Stomach smooth muscle (tissue), 2 donors: ENCODE data around the gene ADARB1.

Experiments used
- H3K27ac ChIP-seq: one replicate; pipeline ENCODE4 v1.7.0; 2013; ENCODE audit warnings: mild to moderate bottlenecking, low read length, inconsistent platforms
- H3K27me3 ChIP-seq, 2 donors: one replicate each; pipeline ENCODE4 v1.7.0; 2013; ENCODE audit warnings: low read length in 2 of 2; ENCODE audit not compliant: insufficient read depth in 2 of 2, control insufficient read depth in 1 of 2
- H3K36me3 ChIP-seq, 2 donors: one replicate each; pipeline ENCODE4 v1.7.0; 2013; ENCODE audit warnings: low read length in 2 of 2; ENCODE audit not compliant: control insufficient read depth in 2 of 2, insufficient read depth in 2 of 2
- H3K4me1 ChIP-seq: one replicate; pipeline ENCODE4 v1.7.0; 2013; ENCODE audit warnings: low read length; ENCODE audit not compliant: control insufficient read depth, insufficient read depth
- H3K4me3 ChIP-seq, 2 donors: one replicate each; pipeline ENCODE4 v1.7.0; 2013; ENCODE audit warnings: low read length in 2 of 2
- H3K9ac ChIP-seq, 2 donors: one replicate each; pipeline ENCODE4 v1.7.0; 2013; ENCODE audit warnings: low read length in 2 of 2, mild to moderate bottlenecking in 1 of 2
- H3K9me3 ChIP-seq, 2 donors: one replicate each; pipeline ENCODE4 v1.7.0; 2013; ENCODE audit warnings: low read length in 2 of 2; ENCODE audit not compliant: control insufficient read depth in 2 of 2
- donor health status: healthy.
- donor health status: Pancreatic carcinoma.

The ADARB1 gene

DNA sequence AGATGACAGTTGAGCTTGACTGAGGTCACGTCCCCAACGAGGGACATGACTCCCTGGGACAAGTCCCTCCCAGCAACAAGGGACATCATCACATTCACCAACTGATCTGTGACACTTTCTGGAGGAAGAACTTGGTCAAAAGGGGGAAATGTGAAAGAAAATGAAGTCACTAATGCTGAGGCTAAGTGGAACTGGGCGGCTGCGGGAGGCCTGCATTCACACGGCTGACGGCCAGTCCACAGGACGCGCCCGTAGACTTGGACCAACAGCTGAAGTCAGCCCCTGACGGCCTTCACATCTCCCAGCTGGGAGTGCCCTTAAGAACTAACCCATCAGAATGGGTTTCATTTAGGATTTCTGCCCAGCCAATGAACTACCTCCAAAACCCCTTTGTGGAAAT, 186.7 kb downstream of the ADARB1 start:
- peaks cover 3 to 5% of the 10 kb centered on the region in 2 donors for H3K27me3 ChIP-seq
- H3K4me1 ChIP-seq = no peaks in the 10 kb centered on the region
- H3K27ac ChIP-seq = no peak overlapping the region
- H3K36me3 ChIP-seq = peaks cover 18 to 19% of the 10 kb centered on the region in 2 donors
- no peak overlapping the region for H3K4me3 ChIP-seq
- H3K9ac ChIP-seq = no peak overlapping the region
- no peaks in the 10 kb centered on the region for H3K9me3 ChIP-seq

DNA sequence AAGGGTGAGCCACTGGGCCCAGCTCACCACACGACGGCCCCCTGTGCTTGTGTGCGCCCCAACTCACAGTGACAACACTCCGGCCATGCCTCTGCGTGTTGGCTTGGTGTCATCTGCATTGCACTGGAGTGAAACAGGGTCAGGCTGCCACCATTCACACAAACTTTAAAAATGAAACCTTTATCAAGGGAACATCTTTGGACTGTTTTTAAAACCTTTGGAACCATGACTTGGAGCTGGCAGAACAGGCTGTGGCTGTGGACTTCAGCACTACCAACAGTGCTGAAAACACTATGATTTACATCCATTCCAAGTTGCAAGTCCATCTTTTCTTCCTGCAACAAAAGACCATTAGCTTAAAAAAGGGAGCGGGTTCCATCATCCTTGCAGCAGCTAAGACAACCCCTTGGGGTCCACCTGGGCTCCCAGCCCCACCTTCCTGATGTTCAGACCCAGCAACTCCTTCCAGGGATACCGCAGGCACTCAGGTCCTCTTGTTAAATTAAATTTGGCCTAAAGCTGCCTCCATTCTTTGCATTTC, 187.7 kb downstream of the ADARB1 start:
- H3K9ac ChIP-seq = no peak overlapping the region
- no peak overlapping the region for H3K4me3 ChIP-seq
- H3K4me1 ChIP-seq = no peaks in the 10 kb centered on the region
- peaks cover 28% of the 10 kb centered on the region in 2 donors for H3K36me3 ChIP-seq
- H3K27me3 ChIP-seq = peaks cover 2 to 3% of the 10 kb centered on the region in 2 donors
- H3K9me3 ChIP-seq = no peaks in the 10 kb centered on the region
- H3K27ac ChIP-seq = no peak overlapping the region

DNA sequence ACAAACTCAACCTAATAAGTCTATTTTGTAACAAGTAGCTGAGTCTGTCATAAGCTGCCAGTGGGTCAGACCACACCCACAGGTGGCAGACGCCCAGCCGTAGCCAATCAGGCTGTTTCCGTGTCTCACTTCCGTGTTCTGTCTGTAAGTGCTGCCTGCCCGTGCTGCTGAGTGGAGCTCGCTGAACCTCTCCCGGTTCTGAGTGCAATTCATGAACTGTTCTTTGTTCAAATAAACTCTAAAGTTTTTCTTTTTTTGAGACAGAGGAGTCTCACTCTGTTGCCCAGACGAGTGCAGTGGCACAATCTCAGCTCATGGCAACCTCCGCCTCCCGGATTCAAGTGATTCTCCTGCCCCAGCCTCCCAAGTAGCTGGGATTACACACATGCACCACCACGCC, 188.2 kb downstream of the ADARB1 start:
- H3K4me3 ChIP-seq = no peak overlapping the region
- H3K27ac ChIP-seq = no peak overlapping the region
- no peak overlapping the region for H3K9ac ChIP-seq
- no peaks in the 10 kb centered on the region for H3K9me3 ChIP-seq
- no peaks in the 10 kb centered on the region for H3K4me1 ChIP-seq
- no peaks in the 10 kb centered on the region for H3K27me3 ChIP-seq
- peaks cover 31 to 32% of the 10 kb centered on the region in 2 donors for H3K36me3 ChIP-seq

DNA sequence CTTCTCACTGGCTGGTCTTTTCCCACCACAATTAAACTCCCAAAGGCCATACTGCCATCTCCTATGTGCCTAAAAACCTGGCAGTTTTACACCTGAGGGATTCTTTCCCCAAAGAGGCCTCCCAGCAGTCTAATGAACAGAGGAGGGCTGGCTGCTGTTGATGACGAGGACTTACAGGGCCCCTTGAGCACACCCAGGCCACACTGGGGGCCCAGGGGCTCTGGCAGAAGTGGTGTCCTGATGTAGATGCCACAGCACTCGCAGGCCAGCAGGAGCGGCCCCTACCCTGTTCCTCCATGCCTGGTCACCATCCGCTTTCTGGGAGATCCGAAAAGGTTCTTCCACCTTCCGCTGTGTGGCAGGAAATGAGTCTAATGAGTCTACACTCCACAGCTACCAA, 189.2 kb downstream of the ADARB1 start:
- H3K4me3 ChIP-seq = no peak overlapping the region
- peaks cover 34% of the 10 kb centered on the region in 2 donors for H3K36me3 ChIP-seq
- H3K27ac ChIP-seq = no peak overlapping the region
- H3K9ac ChIP-seq = no peak overlapping the region
- H3K4me1 ChIP-seq = no peaks in the 10 kb centered on the region
- no peaks in the 10 kb centered on the region for H3K27me3 ChIP-seq
- no peaks in the 10 kb centered on the region for H3K9me3 ChIP-seq

DNA sequence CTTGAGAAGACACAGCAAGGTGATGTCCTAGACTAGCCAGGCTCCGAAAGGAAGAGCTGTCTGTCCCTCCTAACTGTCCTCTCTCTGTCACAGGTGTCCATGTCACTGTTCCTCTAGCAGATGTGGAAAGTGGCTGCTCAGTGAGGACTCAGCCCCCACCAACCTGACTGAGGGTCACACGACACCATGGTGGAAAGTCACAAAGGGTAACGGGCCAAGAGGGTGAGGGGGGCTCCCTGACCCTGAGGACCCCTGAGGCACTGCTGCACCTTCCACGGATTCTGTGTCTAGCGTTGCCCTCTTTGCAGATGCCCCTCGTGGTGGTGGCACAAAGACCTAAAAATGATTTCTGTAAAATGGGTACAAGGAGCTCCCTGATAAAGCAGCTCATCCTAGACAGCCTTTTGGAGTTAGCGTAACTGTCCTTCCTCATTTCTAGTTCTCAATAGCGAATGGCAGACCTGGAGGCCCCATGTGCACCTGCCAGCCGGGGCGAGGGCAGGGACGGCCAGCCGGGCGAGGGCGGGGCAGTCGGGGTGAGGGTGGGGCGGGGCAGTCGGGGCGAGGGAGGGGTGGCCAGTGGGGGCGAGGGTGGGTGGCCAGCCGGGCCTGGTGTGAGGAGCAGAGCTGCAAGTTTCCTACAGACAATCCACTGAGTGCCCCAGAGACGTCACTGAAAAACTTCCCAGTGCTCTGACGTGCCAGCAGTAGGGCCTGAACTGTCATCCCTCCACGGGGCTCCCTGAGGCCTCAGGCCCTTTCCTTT, 189.9 kb downstream of the ADARB1 start:
- Histone ChIP-seq H3K4me1 (no peaks in the 10 kb centered on the region), H3K36me3 (peaks cover 34% of the 10 kb centered on the region in 2 donors)

DNA sequence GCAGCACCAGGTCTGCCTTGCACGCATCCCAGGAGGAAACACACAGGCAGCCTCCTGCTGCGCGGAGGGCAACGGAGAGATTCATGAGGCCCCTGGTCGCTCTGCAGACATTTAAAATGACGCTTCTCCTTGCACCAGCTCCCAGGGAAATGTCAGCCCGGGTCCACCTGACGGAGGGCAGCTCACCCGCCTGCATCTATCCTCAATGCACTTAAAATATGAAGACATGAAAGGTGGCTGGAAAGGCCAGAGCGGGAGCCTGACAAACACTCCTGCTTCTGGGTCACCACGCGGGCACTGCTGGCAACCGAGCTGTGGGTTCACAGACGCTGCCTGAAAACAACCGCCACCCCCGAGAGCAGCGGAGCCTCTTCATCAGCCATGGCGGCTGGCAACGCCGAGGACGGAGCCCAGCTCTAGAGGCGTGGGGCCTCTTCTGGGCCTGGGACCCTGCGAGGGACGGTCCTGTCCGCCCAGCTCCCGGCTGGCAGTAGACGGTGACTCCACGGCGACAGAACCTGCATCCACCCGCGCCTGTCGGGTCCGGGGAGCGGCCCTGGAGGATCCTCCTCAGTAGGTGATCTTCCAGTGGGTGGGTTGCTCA, 190.6 kb downstream of the ADARB1 start:
- H3K36me3 ChIP-seq = peaks cover 34 to 37% of the 10 kb centered on the region in 2 donors
- H3K4me1 ChIP-seq = no peaks in the 10 kb centered on the region
- no peaks in the 10 kb centered on the region for H3K9me3 ChIP-seq
- no peaks in the 10 kb centered on the region for H3K27me3 ChIP-seq
- H3K9ac ChIP-seq = no peak overlapping the region
- H3K27ac ChIP-seq = no peak overlapping the region
- no peak overlapping the region for H3K4me3 ChIP-seq

More for the DNA sequence above, 189.9 kb downstream of the ADARB1 start:
- Histone ChIP-seq H3K27me3 (no peaks in the 10 kb centered on the region), H3K9ac (no peak overlapping the region), H3K27ac (no peak overlapping the region), H3K9me3 (no peaks in the 10 kb centered on the region), H3K4me3 (no peak overlapping the region)

DNA sequence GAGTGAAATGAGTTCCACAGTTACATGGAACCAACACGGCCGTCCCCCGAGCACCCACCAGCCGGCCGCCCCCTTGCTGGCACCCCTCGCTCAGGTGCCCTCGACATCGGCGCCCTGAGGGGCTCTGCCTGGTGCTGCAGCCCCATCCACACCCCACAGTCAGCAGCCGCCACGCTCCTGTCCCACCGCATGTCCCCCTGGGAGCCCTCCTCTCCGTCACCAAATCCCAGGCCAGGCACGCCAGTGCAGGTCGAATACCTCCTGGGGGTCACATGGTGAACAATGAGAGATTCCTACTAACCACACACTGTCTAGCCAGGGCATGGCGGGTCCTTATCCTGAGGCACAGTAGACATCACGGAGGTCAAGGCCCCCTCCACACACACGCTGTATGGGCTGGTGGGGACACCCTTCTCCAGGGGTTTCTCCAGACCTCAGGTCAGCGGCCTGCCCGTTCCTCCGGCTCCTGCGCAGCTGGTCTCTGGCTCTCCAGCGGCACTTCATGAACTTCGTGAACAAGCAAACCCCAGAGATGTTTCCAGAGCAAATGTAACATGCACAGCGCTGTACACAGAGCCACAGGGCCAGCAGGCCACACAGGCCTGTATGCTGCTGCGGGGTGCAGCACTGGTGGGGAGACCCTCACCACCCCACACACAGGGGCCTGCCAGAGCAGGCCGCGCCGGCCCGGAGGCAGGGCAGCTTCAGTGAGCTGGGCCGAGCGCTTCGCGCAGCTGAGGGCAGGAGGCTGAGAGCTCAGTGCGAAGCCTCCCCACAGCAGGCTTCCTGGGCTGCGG, 191.5 kb downstream of the ADARB1 start:
- H3K4me3 ChIP-seq = no peak overlapping the region
- H3K4me1 ChIP-seq = no peaks in the 10 kb centered on the region
- H3K36me3 ChIP-seq = peaks cover 34 to 39% of the 10 kb centered on the region in 2 donors
- no peaks in the 10 kb centered on the region for H3K9me3 ChIP-seq
- H3K27me3 ChIP-seq = no peaks in the 10 kb centered on the region
- H3K27ac ChIP-seq = no peak overlapping the region
- H3K9ac ChIP-seq = no peak overlapping the region

DNA sequence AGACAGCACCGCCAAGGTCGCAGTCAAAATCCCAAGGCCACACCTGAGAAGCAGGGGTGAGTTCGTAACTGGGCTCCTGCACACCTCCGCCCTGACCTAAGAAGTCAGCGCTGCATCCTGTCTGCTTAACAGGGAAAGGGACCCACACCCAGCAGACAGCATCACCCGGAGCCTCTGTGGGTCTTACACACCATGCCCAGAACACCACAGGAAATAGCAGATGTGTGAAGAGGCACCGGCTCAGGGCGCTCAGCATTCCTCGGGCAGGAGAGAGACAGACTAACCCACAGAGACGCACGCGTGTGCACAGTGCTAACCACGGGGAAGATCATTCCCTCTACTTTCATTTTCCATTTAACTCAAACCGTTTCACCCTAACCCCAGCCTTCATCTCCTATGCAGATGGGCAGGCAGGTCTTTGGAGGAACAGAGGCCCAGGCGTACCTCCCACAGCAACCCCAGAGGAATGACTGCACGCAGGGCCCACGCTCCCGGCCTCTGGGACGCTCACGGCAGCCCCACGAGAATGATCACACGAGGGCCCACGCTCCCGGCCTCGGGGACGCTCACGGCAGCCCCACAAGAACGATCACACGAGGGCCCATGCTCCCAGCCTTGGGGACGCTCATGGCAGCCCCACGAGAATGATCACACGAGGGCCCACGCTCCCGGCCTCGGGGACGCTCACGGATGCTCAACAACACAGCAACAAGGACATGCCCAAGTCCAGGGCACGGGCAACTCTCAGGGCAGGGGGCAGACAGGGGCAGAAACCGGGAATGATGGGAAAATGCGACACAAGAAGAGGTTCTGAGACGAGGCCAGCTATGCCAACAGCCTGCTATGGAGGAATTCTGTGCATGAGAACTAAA, 192.4 kb downstream of the ADARB1 start:
- H3K4me3 ChIP-seq = no peak overlapping the region
- no peak overlapping the region for H3K27ac ChIP-seq
- H3K9me3 ChIP-seq = no peaks in the 10 kb centered on the region
- H3K9ac ChIP-seq = no peak overlapping the region
- H3K4me1 ChIP-seq = no peaks in the 10 kb centered on the region
- H3K36me3 ChIP-seq = peaks cover 38 to 42% of the 10 kb centered on the region in 2 donors
- no peaks in the 10 kb centered on the region for H3K27me3 ChIP-seq

DNA sequence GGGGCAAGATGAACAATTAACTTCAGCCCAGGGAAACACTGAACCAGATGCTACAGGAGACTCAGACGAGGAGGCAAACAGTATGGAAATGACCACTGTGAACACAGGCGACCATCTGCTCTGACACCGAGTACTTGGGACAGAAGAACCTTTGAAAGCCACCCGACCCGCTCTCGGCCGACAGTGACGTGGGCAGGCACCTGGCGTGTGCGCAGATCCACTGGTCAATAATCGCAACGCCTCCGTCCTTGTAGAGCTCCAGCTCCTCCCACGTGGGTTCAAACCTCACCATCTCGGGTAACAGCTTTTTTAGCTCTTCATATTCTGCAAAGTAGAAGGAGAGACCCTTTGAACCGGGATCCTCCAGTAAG, 193.0 kb downstream of the ADARB1 start:
- Histone ChIP-seq H3K27ac (no peak overlapping the region), H3K9me3 (no peaks in the 10 kb centered on the region), H3K4me3 (no peak overlapping the region), H3K36me3 (peaks cover 42% of the 10 kb centered on the region in 2 donors), H3K27me3 (no peaks in the 10 kb centered on the region), H3K9ac (no peak overlapping the region), H3K4me1 (no peaks in the 10 kb centered on the region)

DNA sequence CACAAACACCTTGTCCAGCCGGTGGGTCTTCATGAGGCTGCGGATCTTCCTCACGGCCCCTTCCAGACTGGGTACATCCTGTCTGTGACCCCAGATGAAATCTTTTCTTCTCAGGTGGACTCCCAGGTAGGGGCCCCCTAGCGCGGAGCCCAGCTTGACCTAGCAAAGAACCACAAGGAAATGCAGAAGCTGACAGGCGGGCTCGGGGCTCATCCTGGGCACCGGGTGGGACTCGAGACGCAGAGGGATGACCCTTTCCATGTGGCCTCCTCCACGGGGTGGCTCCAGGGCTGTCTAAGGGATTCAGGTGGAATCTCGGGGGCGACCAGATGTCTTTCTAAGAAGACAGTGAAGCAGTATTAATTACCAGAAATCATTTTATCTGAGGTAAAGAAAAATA, 195.5 kb downstream of the ADARB1 start:
- Histone ChIP-seq H3K27me3 (no peaks in the 10 kb centered on the region), H3K27ac (no peak overlapping the region), H3K4me3 (no peak overlapping the region), H3K9ac (no peak overlapping the region), H3K9me3 (no peaks in the 10 kb centered on the region), H3K36me3 (peaks cover 32 to 43% of the 10 kb centered on the region in 2 donors), H3K4me1 (no peaks in the 10 kb centered on the region)
